MM.1S (cell line): ENCODE measurements around the gene WDR82.

Experiments
- DNase-seq: peaks from one replicate; pipeline ENCODE4 v3.0.0-alpha.2; 2015
- H2AFZ ChIP-seq: fragments of 300-600 bp; sonication (generic); 2 replicates; pipeline ENCODE4 v1.6.0; 2016; ENCODE audit warnings: antibody characterized with exemption, low read length
- H3F3A ChIP-seq: fragments of 300-600 bp; sonication (generic); 2 replicates; pipeline ENCODE4 v1.6.1; 2016; ENCODE audit warnings: mild to moderate bottlenecking, antibody characterized with exemption, low read length, moderate library complexity, mixed read lengths; ENCODE audit not compliant: insufficient read depth
- H3K27ac ChIP-seq: fragments of 300-600 bp; sonication (generic); 2 replicates; pipeline ENCODE4 v1.5.1; 2016; ENCODE audit warnings: mild to moderate bottlenecking, low read length
- H3K27me3 ChIP-seq: fragments of 300-600 bp; sonication (generic); replicated peaks from 2 replicates; pipeline ENCODE4 v1.6.0; 2016; ENCODE audit warnings: low read length; ENCODE audit not compliant: insufficient read depth
- H3K36me3 ChIP-seq: fragments of 300-600 bp; sonication (generic); replicated peaks from 2 replicates; pipeline ENCODE4 v1.6.1; 2016; ENCODE audit warnings: mild to moderate bottlenecking, low read length, mixed read lengths; ENCODE audit not compliant: insufficient read depth
- H3K4me1 ChIP-seq: fragments of 300-600 bp; sonication (generic); 2 replicates; pipeline ENCODE4 v1.6.1; 2016; ENCODE audit warnings: low read length, mixed read lengths
- H3K4me2 ChIP-seq: fragments of 300-600 bp; sonication (generic); 2 replicates; pipeline ENCODE4 v1.6.0; 2016; ENCODE audit warnings: low read depth, low read length
- H3K4me3 ChIP-seq: fragments of 300-600 bp; sonication (generic); 2 replicates; pipeline ENCODE4 v1.5.1; 2016; ENCODE audit warnings: low read length, mixed read lengths
- H3K79me2 ChIP-seq: fragments of 300-600 bp; sonication (generic); 2 replicates; pipeline ENCODE4 v1.6.1; 2016; ENCODE audit warnings: mixed run types, low read length, mixed read lengths
- H3K9ac ChIP-seq: fragments of 300-600 bp; sonication (generic); 2 replicates; pipeline ENCODE4 v1.6.1; 2016; ENCODE audit warnings: low read length, mixed read lengths
- H3K9me2 ChIP-seq: fragments of 300-600 bp; sonication (generic); replicated peaks from 2 replicates; pipeline ENCODE4 v1.6.1; 2016; ENCODE audit warnings: mild to moderate bottlenecking, low read length, mixed read lengths; ENCODE audit not compliant: insufficient read depth
- H3K9me3 ChIP-seq: fragments of 300-600 bp; sonication (generic); replicated peaks from 2 replicates; pipeline ENCODE4 v1.6.1; 2016; ENCODE audit warnings: mild to moderate bottlenecking, low read length, mixed read lengths; ENCODE audit not compliant: insufficient read depth
- H4K20me1 ChIP-seq: fragments of 300-600 bp; sonication (generic); 2 replicates; pipeline ENCODE4 v1.6.1; 2016; ENCODE audit warnings: mild to moderate bottlenecking, low read length, moderate library complexity, mixed read lengths; ENCODE audit not compliant: insufficient read depth
- EZH2 ChIP-seq: fragments of 300-600 bp; sonication (generic); optimal IDR thresholded peaks from 2 replicates; pipeline ENCODE3; 2017; ENCODE audit warnings: low read depth, mild to moderate bottlenecking, antibody characterized with exemption, low read length, mixed read lengths
- EZH2phosphoT487 ChIP-seq: fragments of 300-600 bp; sonication (generic); IDR thresholded peaks from 2 replicates; pipeline ENCODE4 v1.6.1; 2018; ENCODE audit warnings: antibody characterized with exemption, low read length
- TF ChIP-seq, protein P1 (sequence below): fragments of 300-600 bp; sonication (generic); IDR thresholded peaks from 2 replicates; pipeline ENCODE4 v1.5.1; 2016; ENCODE audit warnings: antibody characterized with exemption, low read length, mixed read lengths

WDR82 gene

GRCh38 chr3:52294320-52295150 is 16.1 kb upstream of the WDR82 start:
- Histone ChIP-seq H4K20me1 (no peaks in the 10 kb centered on the region; the same call in 1 of the 2 replicates), H3K36me3 (no peaks in the 10 kb centered on the region), H3K4me2 (no peak overlapping the region), H3K27ac (no peak overlapping the region), H3F3A (no peaks in the 10 kb centered on the region), H3K4me3 (no peak overlapping the region), H3K9me3 (no peaks in the 10 kb centered on the region), H3K9ac (no peak overlapping the region), H3K79me2 (peaks cover 6% of the 10 kb centered on the region), H3K27me3 (no peaks in the 10 kb centered on the region), H2AFZ (no peak overlapping the region), H3K4me1 (no peaks in the 10 kb centered on the region), H3K9me2 (no peaks in the 10 kb centered on the region)
- TF ChIP-seq EZH2phosphoT487 = no peak
- TF ChIP-seq EZH2 = no peak
- TF ChIP-seq, protein P1, sequence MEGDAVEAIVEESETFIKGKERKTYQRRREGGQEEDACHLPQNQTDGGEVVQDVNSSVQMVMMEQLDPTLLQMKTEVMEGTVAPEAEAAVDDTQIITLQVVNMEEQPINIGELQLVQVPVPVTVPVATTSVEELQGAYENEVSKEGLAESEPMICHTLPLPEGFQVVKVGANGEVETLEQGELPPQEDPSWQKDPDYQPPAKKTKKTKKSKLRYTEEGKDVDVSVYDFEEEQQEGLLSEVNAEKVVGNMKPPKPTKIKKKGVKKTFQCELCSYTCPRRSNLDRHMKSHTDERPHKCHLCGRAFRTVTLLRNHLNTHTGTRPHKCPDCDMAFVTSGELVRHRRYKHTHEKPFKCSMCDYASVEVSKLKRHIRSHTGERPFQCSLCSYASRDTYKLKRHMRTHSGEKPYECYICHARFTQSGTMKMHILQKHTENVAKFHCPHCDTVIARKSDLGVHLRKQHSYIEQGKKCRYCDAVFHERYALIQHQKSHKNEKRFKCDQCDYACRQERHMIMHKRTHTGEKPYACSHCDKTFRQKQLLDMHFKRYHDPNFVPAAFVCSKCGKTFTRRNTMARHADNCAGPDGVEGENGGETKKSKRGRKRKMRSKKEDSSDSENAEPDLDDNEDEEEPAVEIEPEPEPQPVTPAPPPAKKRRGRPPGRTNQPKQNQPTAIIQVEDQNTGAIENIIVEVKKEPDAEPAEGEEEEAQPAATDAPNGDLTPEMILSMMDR = no peak
- no peak for DNase-seq

DNA sequence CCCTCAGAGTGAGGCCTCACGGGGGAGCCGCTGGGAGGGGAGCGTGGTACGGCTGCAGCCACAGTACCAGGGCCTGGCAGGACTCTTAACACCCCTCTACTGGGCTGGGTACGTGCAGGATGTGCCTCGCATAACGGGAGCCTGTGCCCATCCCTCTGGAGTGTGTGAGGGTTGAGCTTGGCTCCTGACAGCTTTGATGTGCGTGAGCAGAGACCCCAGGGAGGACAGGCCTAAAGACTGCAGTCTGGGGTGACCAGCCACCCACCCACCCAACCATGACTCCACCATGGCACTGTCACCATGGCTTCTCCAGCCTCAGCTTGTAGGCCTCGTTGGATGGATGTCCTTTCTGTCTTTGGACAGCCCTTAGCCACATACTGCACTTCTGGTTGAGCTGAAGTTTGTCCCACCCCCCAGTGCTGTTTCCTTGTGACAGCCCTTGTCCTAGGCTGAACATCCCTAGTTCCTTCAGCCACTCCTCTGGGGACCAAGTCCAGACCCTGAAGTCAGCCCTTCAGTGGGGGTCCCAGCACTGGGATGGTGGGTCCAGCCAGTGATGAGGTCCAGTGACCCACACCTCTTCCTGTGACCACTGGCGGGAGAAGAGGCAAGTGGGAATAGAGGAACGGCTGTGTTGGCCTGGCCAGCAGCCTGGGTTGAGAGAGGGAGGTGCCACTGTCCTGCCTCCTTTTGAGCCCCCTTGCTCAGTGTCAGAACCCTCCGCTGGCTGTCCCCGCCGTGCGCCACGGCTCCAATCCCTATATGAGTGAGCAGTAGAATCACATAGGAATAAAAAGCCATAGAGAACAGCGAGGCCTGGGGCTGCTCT is 15.3 kb upstream of the WDR82 start:
- DNase-seq = no peak
- no peak overlapping the region for H3K9ac ChIP-seq
- H3K9me2 ChIP-seq = no peaks in the 10 kb centered on the region
- no peak overlapping the region for H2AFZ ChIP-seq
- H3K27ac ChIP-seq = no peak overlapping the region
- no peak overlapping the region for H3K4me2 ChIP-seq
- H3K4me1 ChIP-seq = peaks cover 3% of the 10 kb centered on the region; the same call in 1 of the 2 replicates
- no peaks in the 10 kb centered on the region for H3K9me3 ChIP-seq
- H3K79me2 ChIP-seq = peaks cover 14% of the 10 kb centered on the region
- H3K27me3 ChIP-seq = no peaks in the 10 kb centered on the region
- H4K20me1 ChIP-seq = no peaks in the 10 kb centered on the region; the same call in 1 of the 2 replicates
- H3K36me3 ChIP-seq = no peaks in the 10 kb centered on the region
- TF ChIP-seq, protein P1 = no peak
- TF ChIP-seq EZH2 = no peak
- TF ChIP-seq EZH2phosphoT487 = no peak
- H3F3A ChIP-seq = no peaks in the 10 kb centered on the region
- no peak overlapping the region for H3K4me3 ChIP-seq

- Histone ChIP-seq H3K4me2 (no peak overlapping the region), H3K9me3 (no peaks in the 10 kb centered on the region), H3K9me2 (no peaks in the 10 kb centered on the region), H3K4me1 (peaks cover 6% of the 10 kb centered on the region; the same call in 1 of the 2 replicates), H3F3A (peaks cover 6% of the 10 kb centered on the region; the same call in 1 of the 2 replicates), H4K20me1 (no peaks in the 10 kb centered on the region; the same call in 1 of the 2 replicates), H3K9ac (no peak overlapping the region), H3K27ac (no peak overlapping the region), H3K4me3 (no peak overlapping the region), H3K79me2 (peaks cover 20% of the 10 kb centered on the region), H3K27me3 (no peaks in the 10 kb centered on the region), H3K36me3 (no peaks in the 10 kb centered on the region), H2AFZ (no peak overlapping the region)
- TF ChIP-seq, protein P1 = no peak
- TF ChIP-seq EZH2phosphoT487 = no peak
- no peak for TF ChIP-seq EZH2
- DNase-seq = no peak
Measured at GRCh38 chr3:52292247-52293065, 14.0 kb upstream of the WDR82 start.
